OCI-LY7 (cell line): Measurements from ENCODE around the gene LRP5. TPM values are rescaled to one million over a fixed set of nuclear protein-coding genes. Genes with fewer than 3 reads are reported as not detected.

Source experiments
- BruUV-seq: library from RNA; stranded (reverse); fragments of 400-500 nt; replicated peaks from 2 replicates; lab custom pipeline; 2021; lab: Mats Ljungman, UMichigan
- CTCF ChIA-PET: fragments of 300-600 bp; sonication (Branson Sonifier 250); formaldehyde crosslinking; loops from one replicate; lab custom pipeline; 2022; ENCODE audit warnings: antibody characterized with exemption; ENCODE audit not compliant: unreplicated experiment; lab: Charles Lee
- POLR2A ChIA-PET: fragments of 300-600 bp; sonication (Branson Sonifier 250); formaldehyde crosslinking; loops from one replicate; lab custom pipeline; 2022; ENCODE audit warnings: antibody characterized with exemption; lab: Charles Lee
- DNase-seq: peaks from one replicate; pipeline ENCODE4 v3.0.0-alpha.2; 2015; ENCODE audit warnings: low spot score
- H2AFZ ChIP-seq: fragments of 200-600 bp; sonication (generic), shearing (Covaris generic); 2 replicates; pipeline ENCODE4 v1.6.1; 2014; ENCODE audit warnings: mild to moderate bottlenecking, antibody characterized with exemption, low read length, moderate library complexity
- H3K27ac ChIP-seq: fragments of 200-600 bp; sonication (generic); 2 replicates; pipeline ENCODE4 v1.5.1; 2014; ENCODE audit warnings: mixed run types, low read depth, mild to moderate bottlenecking, moderate library complexity, low read length, inconsistent platforms; ENCODE audit not compliant: poor library complexity, severe bottlenecking
- H3K36me3 ChIP-seq: fragments of 200-600 bp; sonication (generic); 2 replicates; pipeline ENCODE4 v1.6.1; 2014; ENCODE audit warnings: mild to moderate bottlenecking, antibody characterized with exemption, low read length, moderate library complexity, mixed read lengths; ENCODE audit not compliant: insufficient read depth
- H3K4me1 ChIP-seq: fragments of 200-600 bp; sonication (generic); 2 replicates; pipeline ENCODE4 v1.5.1; 2014; ENCODE audit warnings: mild to moderate bottlenecking, low read length; ENCODE audit not compliant: insufficient read depth, poor library complexity, severe bottlenecking
- H3K4me2 ChIP-seq: fragments of 200-600 bp; sonication (generic); 2 replicates; pipeline ENCODE4 v1.6.1; 2014; ENCODE audit warnings: mild to moderate bottlenecking, low read length
- H3K4me3 ChIP-seq: fragments of 200-600 bp; sonication (generic); 2 replicates; pipeline ENCODE4 v1.5.1; 2014; ENCODE audit warnings: mild to moderate bottlenecking, low read depth, low read length; ENCODE audit not compliant: poor library complexity, severe bottlenecking
- H3K79me2 ChIP-seq: fragments of 200-600 bp; sonication (generic); 2 replicates; pipeline ENCODE4 v1.6.1; 2016; ENCODE audit warnings: low read depth, mild to moderate bottlenecking, low read length, moderate library complexity, mixed read lengths; ENCODE audit not compliant: insufficient read depth
- H3K9me2 ChIP-seq: fragments of 200-600 bp; sonication (generic); 2 replicates; pipeline ENCODE4 v1.6.1; 2016; ENCODE audit warnings: mild to moderate bottlenecking, low read length, mixed read lengths; ENCODE audit not compliant: insufficient read depth
- H3K9me3 ChIP-seq: fragments of 200-600 bp; sonication (generic); 2 replicates; pipeline ENCODE4 v1.6.1; 2014; ENCODE audit warnings: mild to moderate bottlenecking, mixed run types, low read length, mixed read lengths
- H4K20me1 ChIP-seq: fragments of 200-600 bp; sonication (generic); 2 replicates; pipeline ENCODE4 v1.6.1; 2014; ENCODE audit warnings: mild to moderate bottlenecking, antibody characterized with exemption, low read length, moderate library complexity, mixed read lengths; ENCODE audit not compliant: insufficient read depth
- EZH2phosphoT487 ChIP-seq: fragments of 200-600 bp; sonication (generic); IDR thresholded peaks from 2 replicates; pipeline ENCODE4 v1.6.1; 2018; ENCODE audit warnings: low read depth, borderline replicate concordance, mild to moderate bottlenecking, mixed run types, antibody characterized with exemption, low read length, moderate library complexity, mixed read lengths
- intact Hi-C: fragments of 100-400 bp; cut with micrococcal nuclease; formaldehyde crosslinking; loops from one replicate; pipeline ENCODE4 v1.10.0; 2022; ENCODE audit not compliant: unreplicated experiment
- total RNA-seq, 2 experiments: library from RNA; depleted of rRNA in 1 of 2; stranded (reverse); fragments of >200 nt in 1 of 2; shearing (Covaris generic) in 1 of 2; gene quantifications; 2 replicates each; pipeline ENCODE4 v1.2.3, GENCODE V29; 2014 to 2022
- TF ChIP-seq, protein P1 (sequence below): fragments of 200-600 bp; sonication (generic); conservative IDR thresholded peaks from 2 replicates; pipeline ENCODE4 v1.5.1; 2014; ENCODE audit warnings: mild to moderate bottlenecking, antibody characterized with exemption, low read length, moderate library complexity, mixed read lengths

Gene LRP5
- total RNA-seq, 2 experiments from 2014 or later: 0.60 TPM; not detected in 1

DNA sequence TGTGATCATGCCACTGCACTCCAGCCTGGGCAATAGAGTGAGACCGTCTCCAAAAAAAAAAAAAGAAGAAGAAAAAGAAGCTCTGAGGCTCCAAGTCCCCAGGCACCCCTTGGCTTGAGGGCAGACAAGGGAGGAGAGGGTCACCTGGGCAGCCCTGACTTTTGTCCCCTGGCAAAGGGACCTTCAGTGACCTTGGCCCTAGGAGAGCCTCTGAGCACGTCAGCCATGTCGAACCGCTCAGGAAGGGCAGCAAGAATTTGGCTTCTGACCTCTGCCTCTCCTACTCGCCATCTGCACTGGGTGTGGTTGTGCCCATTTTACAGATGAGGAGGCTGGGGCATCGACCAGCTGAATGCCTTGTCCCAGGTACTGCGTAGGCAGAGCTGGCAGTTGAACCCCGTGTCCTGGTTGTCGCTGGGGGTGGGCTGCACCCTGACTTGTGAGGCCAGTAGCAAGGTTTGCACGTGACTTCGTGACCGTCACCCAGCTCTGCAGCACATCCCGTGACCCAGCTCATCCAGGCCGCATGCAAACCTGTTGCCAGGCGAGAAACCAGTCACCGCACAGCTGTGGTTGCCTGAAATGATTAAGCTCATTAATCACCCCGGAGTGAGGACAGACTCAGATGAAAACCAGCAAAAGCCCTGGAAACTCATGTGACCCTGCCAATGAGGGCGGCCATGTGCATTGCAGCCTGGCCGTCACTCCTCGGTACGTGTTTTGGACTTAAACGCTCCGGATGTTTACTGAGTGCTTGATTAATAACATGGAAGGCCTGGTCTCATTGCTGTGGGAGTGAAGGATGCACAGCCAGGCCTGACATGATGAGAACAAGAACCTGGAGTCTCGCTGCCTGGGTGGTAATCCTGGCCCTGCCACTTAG lies 100.4 kb downstream of the LRP5 start:
- no peak for DNase-seq

DNA sequence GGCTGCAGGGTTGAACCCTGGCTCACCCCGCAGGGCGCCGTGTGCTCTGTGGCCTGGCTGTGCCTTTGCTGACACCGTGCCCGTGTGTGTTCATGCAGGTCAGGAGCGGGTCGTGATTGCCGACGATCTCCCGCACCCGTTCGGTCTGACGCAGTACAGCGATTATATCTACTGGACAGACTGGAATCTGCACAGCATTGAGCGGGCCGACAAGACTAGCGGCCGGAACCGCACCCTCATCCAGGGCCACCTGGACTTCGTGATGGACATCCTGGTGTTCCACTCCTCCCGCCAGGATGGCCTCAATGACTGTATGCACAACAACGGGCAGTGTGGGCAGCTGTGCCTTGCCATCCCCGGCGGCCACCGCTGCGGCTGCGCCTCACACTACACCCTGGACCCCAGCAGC lies 101.2 kb downstream of the LRP5 start:
- H3K4me2 ChIP-seq: no peak overlapping the region
- no TSS peak for BruUV-seq
- DNase-seq: no peak
- no peak overlapping the region for H3K27ac ChIP-seq
- CTCF ChIA-PET: no interaction called here
- no peaks in the 10 kb centered on the region for H3K9me2 ChIP-seq
- no peak overlapping the region for H2AFZ ChIP-seq
- POLR2A ChIA-PET: no interaction called here
- no peaks in the 10 kb centered on the region for H3K79me2 ChIP-seq
- intact Hi-C loops: loop anchor here (5.0 kb wide), 1 partner anchor 34 kb away; no protein-coding TSS in a partner anchor
- H4K20me1 ChIP-seq: no peaks in the 10 kb centered on the region
- no peaks in the 10 kb centered on the region for H3K4me1 ChIP-seq
- H3K9me3 ChIP-seq: no peaks in the 10 kb centered on the region
- no peaks in the 10 kb centered on the region for H3K36me3 ChIP-seq
- TF ChIP-seq EZH2phosphoT487: no peak
- TF ChIP-seq, protein P1, sequence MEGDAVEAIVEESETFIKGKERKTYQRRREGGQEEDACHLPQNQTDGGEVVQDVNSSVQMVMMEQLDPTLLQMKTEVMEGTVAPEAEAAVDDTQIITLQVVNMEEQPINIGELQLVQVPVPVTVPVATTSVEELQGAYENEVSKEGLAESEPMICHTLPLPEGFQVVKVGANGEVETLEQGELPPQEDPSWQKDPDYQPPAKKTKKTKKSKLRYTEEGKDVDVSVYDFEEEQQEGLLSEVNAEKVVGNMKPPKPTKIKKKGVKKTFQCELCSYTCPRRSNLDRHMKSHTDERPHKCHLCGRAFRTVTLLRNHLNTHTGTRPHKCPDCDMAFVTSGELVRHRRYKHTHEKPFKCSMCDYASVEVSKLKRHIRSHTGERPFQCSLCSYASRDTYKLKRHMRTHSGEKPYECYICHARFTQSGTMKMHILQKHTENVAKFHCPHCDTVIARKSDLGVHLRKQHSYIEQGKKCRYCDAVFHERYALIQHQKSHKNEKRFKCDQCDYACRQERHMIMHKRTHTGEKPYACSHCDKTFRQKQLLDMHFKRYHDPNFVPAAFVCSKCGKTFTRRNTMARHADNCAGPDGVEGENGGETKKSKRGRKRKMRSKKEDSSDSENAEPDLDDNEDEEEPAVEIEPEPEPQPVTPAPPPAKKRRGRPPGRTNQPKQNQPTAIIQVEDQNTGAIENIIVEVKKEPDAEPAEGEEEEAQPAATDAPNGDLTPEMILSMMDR: no peak
- no peak overlapping the region for H3K4me3 ChIP-seq

More for the DNA sequence above, 100.4 kb downstream of the LRP5 start:
- TF ChIP-seq, protein P1: no peak
- TF ChIP-seq EZH2phosphoT487: no peak
- BruUV-seq: no TSS peak
- Histone ChIP-seq H3K36me3 (no peaks in the 10 kb centered on the region), H4K20me1 (no peaks in the 10 kb centered on the region), H2AFZ (no peak overlapping the region), H3K9me2 (no peaks in the 10 kb centered on the region), H3K4me3 (no peak overlapping the region), H3K27ac (no peak overlapping the region), H3K79me2 (no peaks in the 10 kb centered on the region), H3K4me1 (no peaks in the 10 kb centered on the region), H3K9me3 (no peaks in the 10 kb centered on the region), H3K4me2 (no peak overlapping the region)
- ChIA-PET CTCF (no interaction called here), POLR2A (interaction anchor here (1.0 kb wide), 1 partner anchor 97 kb away, joined by 3 read pairs; no protein-coding TSS in a partner anchor)
- intact Hi-C loops: loop anchor here (5.0 kb wide), 1 partner anchor 34 kb away; no protein-coding TSS in a partner anchor
